SK-N-MC (cell line): ENCODE results near the gene CCDC47.

Experiments used
- EZH2 ChIP-seq: fragments of 200-600 bp; sonication (generic); IDR thresholded peaks from one replicate; pipeline ENCODE4 v1.6.1; 2017; ENCODE audit warnings: antibody characterized with exemption
- FOXP2 ChIP-seq: optimal IDR thresholded peaks from 2 replicates; pipeline ENCODE3; 2011; ENCODE audit warnings: mild to moderate bottlenecking, moderate library complexity; ENCODE audit not compliant: insufficient read depth; ENCODE audit errors: extremely low read length, control extremely low read depth
- POLR2AphosphoS5 ChIP-seq: IDR thresholded peaks from 2 replicates; pipeline ENCODE4 v1.6.1; 2012; ENCODE audit warnings: mild to moderate bottlenecking, low read depth, low read length, borderline replicate concordance

GRCh38 chr17:63698381-63698885 is 75.0 kb downstream of the CCDC47 start:
- TF ChIP-seq POLR2AphosphoS5 (no peak), FOXP2 (no peak), EZH2 (no peak)
